HG03039 (cell line): ENCODE measurements around the gene ATP9A.
"Not testable (repeated sequence)": the region's sequence is repeated elsewhere in the genome, so short reads cannot be mapped to it uniquely, and the experiment has no call there.

Experiments used
- ATAC-seq: cut with Tn5 transposase; IDR thresholded peaks from one replicate; pipeline ENCODE4 v1.9.1; 2021; ENCODE audit warnings: mild to moderate bottlenecking, moderate library complexity; ENCODE audit not compliant: unreplicated experiment

The ATP9A gene

DNA sequence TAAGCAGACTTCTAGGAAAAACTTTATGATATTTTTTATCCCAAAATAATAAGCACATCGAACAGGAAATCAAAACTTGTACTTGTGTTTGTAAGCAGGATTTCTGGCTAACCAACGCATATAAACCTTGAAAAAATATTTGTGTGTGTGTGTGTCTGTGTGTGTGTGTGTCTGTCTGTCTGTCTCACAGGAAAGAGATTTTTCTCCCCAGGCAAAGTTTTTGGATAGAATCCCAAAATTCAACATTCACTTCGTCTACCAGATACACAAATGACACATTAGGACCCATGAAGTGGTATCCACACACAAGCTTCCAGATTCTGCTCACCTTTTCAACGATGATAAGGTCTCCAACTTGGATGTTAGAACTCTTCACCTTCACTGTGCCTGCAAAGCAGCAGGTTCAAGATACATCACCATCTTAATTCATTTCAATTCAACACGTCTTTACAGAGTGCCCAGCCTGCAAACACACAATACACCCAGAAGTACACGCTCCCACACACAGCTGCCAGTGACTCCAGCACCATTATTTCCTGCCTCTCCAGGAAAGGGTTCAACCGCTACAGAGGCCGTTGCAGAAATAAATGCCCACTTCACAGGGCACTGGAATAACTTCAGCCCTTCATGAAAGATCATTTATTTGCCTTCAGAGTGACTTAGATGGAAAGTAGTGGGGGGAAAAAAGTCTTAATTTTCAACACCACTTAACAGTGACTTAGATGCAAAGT is 70.9 kb downstream of the ATP9A start:
- ATAC-seq, result no peak

DNA sequence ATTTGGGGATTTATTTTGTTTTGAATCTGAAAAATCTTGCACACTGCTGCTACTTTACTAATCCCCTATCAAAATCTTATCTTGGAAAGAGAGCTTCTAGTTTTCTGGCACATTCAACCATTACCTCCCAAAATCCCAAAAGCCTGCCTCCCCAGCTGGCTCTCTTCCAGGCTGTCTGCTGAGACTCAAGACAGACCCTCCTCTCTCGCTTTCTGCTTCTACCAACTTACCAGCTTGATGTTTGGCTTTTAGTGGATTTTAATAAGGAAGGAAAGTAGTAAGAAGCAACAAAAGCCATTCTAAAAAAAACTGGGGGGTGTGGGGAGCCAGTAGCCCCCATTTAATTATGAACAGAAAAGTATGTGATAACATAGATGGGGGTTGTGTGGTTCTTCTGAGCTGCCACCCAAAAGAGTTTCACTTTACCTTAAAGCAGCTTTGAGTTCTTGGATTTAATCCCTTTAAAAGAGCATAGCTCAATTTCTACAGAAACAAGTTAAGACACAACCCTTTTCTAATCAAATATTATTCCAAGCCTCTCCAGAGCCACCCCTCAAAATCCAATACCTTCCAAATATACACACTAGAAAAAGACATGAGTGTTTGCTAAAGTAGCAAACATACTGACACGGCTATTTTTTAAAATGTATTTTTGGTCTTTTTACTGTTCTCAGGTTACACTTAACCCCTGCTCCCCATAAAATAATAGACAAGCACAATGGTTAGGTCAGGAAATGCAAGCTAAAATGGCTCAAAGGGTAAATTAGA is 71.7 kb downstream of the ATP9A start:
- no peak for ATAC-seq

DNA sequence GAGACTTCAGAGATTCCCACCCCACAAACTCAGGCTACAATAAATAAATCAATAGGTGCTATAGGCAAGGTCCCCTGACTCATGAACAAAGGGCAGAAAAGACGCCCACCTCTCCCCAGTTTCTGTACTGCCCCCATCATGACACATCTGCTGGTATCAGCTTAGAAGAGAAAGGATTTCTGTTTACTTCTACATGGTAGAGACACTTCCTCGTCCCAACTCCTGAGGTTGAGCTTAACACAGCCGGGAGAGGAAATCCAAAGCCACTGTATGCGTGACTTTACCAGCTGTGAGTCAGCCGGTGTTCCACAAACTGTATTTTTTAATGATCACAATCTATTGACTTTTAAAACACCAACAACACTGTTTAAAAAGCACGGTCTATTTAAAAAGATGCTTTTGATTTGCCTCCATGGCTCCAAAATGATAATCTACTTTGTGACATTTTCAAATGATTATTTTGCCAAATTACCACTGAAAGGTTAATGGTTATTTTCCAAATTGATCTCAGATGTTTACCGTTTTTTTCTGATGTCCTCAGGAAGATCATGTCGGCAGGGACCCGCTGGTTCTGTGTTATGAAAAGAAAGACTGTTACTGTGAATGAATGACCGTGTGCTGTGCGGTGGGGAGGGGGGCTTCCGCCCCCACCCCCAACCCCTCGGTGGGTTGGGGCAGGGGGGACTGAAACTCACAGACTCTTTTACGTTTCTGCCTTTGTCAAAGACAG is 72.5 kb downstream of the ATP9A start:
- no peak for ATAC-seq

GRCh38 chr20:51692806-51693400 is 75.3 kb downstream of the ATP9A start:
- no peak for ATAC-seq

GRCh38 chr20:51691703-51692102 is 76.5 kb downstream of the ATP9A start:
- ATAC-seq, result no peak

- no peak for ATAC-seq
Measured at GRCh38 chr20:51688600-51689244, 79.5 kb downstream of the ATP9A start.

DNA sequence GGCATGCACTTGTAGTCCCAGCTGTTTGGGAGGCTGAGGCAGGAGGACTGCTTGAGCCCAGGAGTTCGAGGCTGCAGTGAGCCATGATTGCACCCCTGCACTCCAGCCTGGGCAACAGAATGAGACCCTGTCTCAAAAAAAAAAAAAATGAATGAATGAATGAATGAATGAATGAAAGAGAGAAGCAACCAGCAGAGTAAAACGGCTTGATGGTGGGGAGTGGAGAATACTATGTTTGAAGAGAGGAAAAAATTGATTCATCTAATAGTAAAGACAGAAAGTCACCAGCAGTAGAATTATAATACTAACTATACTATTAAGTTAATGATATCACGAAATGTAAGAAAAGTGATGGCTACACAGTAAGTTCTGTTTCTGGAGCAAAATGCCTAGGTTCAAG is 80.6 kb downstream of the ATP9A start:
- ATAC-seq, result no peak

GRCh38 chr20:51687108-51687507 is 81.1 kb downstream of the ATP9A start:
- no peak for ATAC-seq

DNA sequence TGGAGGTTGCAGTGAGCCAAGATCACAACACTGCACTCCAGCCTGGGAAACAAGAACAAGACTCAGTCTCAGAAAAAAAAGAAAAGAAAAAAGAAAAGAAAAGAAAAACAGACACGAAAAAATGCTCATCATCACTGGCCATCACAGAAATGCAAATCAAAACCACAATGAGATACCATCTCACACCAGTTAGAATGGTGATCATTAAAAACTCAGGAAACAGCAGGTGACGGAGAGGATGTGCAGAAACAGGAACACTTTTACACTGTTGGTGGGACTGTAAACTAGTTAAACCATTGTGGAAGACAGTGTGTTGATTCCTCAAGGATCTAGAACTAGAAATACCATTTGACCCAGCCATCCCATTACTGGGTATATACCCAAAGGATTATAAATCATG is 82.7 kb downstream of the ATP9A start:
- ATAC-seq, result not testable (repeated sequence)

DNA sequence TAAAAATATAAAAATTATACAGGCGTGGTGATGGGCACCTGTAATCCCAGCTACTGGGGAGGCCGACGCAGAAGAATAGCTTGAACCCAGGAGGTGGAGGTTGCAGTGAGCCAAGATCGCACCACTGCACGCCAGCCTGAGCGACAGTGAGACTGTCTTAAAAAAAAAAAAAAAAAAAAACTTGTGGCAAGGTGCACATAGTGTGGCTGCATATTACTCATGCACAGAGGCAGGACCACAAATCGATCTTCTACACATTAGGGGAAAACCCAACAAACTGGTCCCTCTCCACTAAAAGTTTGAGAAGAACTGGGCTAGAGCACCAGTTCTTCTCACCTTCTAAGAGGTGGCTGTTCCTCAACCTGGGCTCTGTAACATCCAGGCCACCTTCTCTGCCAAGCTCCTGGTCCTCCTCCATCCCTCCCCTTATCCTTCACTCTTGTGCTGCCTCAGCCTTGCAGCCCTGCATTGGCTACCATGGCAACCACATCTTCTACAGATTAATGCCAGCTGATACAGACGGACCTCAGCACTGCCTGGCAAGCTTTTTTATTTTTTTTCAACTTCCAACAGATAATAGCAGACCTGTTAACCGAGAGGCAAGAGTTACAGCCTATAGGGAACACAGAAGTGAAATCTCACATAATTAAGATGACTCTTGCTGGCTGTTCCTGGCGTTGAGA is 88.0 kb downstream of the ATP9A start:
- no peak for ATAC-seq

DNA sequence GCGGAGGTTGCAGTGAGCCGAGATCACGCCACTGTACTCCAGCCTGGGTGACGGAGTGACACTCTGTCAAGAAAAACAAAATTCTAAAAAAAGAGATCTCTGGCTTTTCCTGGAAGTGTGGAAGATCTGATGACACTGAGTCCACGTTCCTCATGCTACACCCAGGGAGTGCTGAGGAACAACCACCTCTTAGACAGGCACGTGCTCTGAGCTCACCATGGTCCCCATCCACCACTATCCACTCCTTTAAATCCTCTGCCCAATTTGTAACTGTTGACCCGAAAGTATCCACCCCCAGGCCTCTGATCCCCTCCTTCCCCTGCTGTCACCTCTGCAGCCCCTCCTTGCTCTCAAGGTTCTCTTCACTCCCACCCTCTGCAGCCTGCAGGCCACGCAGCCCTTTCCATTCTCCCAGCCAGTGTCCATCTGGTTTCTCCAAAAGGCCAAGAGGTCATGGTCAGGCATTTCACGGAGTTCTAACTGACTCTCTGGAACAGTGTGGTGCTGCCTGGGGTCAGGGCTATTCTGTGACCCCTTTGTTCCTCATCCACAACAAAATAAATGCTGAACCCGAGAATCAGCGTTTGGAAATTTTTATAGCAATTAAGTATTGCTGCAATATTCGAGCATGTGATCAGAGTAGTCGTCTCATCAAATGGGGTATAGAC is 88.8 kb downstream of the ATP9A start:
- ATAC-seq, result no peak

DNA sequence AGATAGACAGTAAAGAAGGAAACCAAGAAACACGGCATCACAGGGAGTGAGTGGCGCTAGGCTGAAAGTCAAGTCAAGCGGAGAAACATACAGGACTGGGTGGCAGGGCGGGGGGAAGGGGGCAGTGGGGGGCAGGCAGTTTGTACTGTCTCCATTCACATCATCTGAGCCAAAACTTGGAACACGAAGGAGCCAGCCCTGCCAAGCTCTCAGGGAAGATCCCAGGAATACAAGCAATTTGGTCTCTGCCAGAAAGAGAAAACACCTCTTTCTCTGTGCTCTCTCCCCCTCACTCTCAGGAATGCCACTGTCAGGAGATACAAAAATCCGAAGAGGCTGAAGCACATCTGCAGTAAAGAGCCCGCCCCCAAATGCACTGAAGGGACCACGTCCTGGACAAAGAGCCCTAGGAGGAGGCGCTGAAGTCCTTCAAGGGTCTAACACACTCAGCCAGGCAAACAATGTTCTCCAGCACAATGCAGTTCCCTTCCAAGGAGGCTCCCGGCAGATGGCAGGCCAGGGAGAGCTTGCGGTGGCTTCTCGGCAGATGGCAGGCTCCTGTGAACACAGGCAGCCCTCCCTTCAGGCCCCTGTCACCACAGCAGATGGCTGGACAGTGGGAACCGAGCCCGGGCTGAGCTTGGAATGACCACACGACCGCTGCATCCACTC is 90.0 kb downstream of the ATP9A start:
- no peak for ATAC-seq

- ATAC-seq, result no peak
Measured at GRCh38 chr20:51668947-51669346, 99.2 kb downstream of the ATP9A start.

DNA sequence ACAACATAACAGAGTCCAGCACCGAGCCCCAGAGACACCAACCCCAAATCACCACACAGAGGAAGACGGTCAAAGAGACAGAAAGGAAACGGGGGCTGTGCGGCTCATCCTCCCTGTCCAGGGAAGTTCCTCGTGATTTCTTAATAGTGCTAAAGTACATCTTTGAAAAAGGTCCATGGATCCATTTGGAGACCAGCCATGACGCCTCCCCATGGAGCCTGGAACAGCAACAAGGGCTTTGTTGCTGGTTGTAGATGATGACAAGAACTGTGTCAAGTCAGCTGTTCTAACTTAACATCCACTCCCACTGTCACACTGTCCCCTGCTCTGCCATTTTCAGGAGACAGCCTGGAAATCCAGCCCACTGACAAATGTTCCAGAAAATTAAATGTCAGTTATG is 99.7 kb downstream of the ATP9A start:
- ATAC-seq, result no peak

DNA sequence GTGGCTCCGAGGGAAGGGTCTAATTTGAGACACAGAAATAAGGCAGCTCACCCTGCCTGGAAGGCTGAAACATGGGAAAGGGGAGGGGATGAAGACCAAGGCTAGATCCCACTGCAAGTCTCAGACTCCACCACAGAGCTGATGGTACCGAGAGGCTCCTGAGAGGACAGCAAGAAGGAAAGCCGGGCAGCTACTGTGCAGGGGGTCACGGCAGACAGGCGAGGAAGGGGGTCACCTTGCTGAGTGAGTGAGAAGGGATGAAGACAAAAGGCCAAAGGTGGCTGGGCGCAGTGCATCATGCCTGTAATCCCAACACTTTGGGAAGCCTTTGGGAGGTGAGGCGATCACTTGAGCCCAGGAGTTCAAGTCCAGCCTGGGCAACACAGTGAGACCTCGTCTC is 100.7 kb downstream of the ATP9A start:
- no peak for ATAC-seq

DNA sequence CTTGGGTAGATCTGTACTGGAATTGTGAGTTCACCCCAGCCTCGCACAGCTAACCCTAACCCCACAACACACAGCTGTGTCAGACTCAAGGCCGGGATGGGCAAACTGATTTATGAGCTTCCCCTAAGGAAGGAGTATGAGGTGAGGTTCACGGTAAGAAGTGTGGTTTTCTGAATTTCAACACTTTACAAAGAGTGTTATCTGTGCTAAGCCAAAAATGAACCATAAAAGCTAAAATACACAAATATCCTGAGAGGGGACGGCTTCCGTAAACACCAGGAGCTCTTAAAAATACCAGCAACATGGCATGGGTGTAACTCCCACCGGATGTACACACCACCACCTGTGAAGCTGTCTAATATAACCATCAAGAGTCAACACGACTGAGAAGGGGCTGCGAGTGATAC is 101.2 kb downstream of the ATP9A start:
- no peak for ATAC-seq

- ATAC-seq, result no peak
Measured at GRCh38 chr20:51666126-51666525, 102.1 kb downstream of the ATP9A start.

DNA sequence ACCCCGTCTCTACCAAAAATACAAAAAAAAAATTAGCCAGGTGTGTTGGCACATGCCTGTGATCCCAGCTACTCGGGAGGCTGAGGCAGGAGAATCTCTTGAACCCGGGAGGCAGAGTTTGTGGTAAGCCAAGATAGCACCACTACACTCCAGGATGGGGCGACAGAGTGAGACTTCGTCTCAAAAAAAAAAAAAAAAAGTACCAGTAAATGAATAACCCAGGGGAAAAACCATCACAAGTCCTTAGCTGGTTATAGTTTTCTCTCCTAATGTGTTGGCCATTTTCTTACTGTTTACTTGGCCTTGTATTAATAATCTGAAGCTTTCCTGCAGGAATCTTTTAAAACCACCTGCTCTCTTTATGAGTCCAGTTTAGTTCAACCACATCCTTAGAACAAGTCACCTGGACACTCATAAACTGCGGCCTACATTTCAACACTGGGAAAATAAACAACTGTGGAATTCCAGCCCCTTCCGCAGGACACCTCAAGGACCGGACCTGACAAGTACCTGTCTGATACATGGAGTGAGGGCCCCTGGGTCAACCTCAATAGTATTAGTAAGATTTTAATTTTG is 102.6 kb downstream of the ATP9A start:
- ATAC-seq, result no peak

DNA sequence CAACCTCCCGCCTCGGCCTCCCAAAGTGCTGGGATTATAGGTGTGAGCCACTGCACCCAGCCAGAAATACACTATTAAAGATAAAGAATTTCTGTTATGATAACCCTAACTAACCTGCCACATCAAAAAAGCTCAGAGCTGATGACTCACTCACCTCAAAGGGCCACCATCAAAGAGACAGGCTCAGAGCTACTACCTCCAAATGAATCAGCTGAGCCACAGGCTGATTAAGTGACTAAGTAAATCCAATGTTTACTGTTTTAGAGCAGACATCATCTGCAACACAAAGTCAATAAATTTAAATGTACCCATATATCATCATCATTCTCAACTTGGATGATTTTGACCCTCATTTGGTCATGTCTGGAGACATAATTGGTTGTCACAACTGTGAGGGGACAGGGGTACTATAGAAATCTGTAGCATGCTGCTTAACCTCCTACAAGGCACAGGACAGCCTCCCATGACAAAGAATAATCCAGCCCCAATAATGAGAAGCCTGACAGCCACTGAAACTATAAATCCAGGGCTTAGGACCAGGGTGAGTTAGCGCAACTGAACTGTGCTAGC is 106.5 kb downstream of the ATP9A start:
- ATAC-seq, result no peak
